MM.1S (cell line): ENCODE results near the gene MRPL53.

Experiments
- DNase-seq: peaks from one replicate; pipeline ENCODE4 v3.0.0-alpha.2; 2015
- H2AFZ ChIP-seq: fragments of 300-600 bp; sonication (generic); 2 replicates; pipeline ENCODE4 v1.6.0; 2016; ENCODE audit warnings: antibody characterized with exemption, low read length
- H3F3A ChIP-seq: fragments of 300-600 bp; sonication (generic); 2 replicates; pipeline ENCODE4 v1.6.1; 2016; ENCODE audit warnings: mild to moderate bottlenecking, antibody characterized with exemption, low read length, moderate library complexity, mixed read lengths; ENCODE audit not compliant: insufficient read depth
- H3K27ac ChIP-seq: fragments of 300-600 bp; sonication (generic); 2 replicates; pipeline ENCODE4 v1.5.1; 2016; ENCODE audit warnings: mild to moderate bottlenecking, low read length
- H3K27me3 ChIP-seq: fragments of 300-600 bp; sonication (generic); replicated peaks from 2 replicates; pipeline ENCODE4 v1.6.0; 2016; ENCODE audit warnings: low read length; ENCODE audit not compliant: insufficient read depth
- H3K36me3 ChIP-seq: fragments of 300-600 bp; sonication (generic); replicated peaks from 2 replicates; pipeline ENCODE4 v1.6.1; 2016; ENCODE audit warnings: mild to moderate bottlenecking, low read length, mixed read lengths; ENCODE audit not compliant: insufficient read depth
- H3K4me1 ChIP-seq: fragments of 300-600 bp; sonication (generic); 2 replicates; pipeline ENCODE4 v1.6.1; 2016; ENCODE audit warnings: low read length, mixed read lengths
- H3K4me2 ChIP-seq: fragments of 300-600 bp; sonication (generic); 2 replicates; pipeline ENCODE4 v1.6.0; 2016; ENCODE audit warnings: low read depth, low read length
- H3K4me3 ChIP-seq: fragments of 300-600 bp; sonication (generic); 2 replicates; pipeline ENCODE4 v1.5.1; 2016; ENCODE audit warnings: low read length, mixed read lengths
- H3K79me2 ChIP-seq: fragments of 300-600 bp; sonication (generic); 2 replicates; pipeline ENCODE4 v1.6.1; 2016; ENCODE audit warnings: mixed run types, low read length, mixed read lengths
- H3K9ac ChIP-seq: fragments of 300-600 bp; sonication (generic); 2 replicates; pipeline ENCODE4 v1.6.1; 2016; ENCODE audit warnings: low read length, mixed read lengths
- H3K9me2 ChIP-seq: fragments of 300-600 bp; sonication (generic); replicated peaks from 2 replicates; pipeline ENCODE4 v1.6.1; 2016; ENCODE audit warnings: mild to moderate bottlenecking, low read length, mixed read lengths; ENCODE audit not compliant: insufficient read depth
- H3K9me3 ChIP-seq: fragments of 300-600 bp; sonication (generic); replicated peaks from 2 replicates; pipeline ENCODE4 v1.6.1; 2016; ENCODE audit warnings: mild to moderate bottlenecking, low read length, mixed read lengths; ENCODE audit not compliant: insufficient read depth
- H4K20me1 ChIP-seq: fragments of 300-600 bp; sonication (generic); 2 replicates; pipeline ENCODE4 v1.6.1; 2016; ENCODE audit warnings: mild to moderate bottlenecking, low read length, moderate library complexity, mixed read lengths; ENCODE audit not compliant: insufficient read depth
- CTCF ChIP-seq: fragments of 300-600 bp; sonication (generic); IDR thresholded peaks from 2 replicates; pipeline ENCODE4 v1.5.1; 2016; ENCODE audit warnings: antibody characterized with exemption, low read length, mixed read lengths
- EZH2 ChIP-seq: fragments of 300-600 bp; sonication (generic); optimal IDR thresholded peaks from 2 replicates; pipeline ENCODE3; 2017; ENCODE audit warnings: low read depth, mild to moderate bottlenecking, antibody characterized with exemption, low read length, mixed read lengths
- EZH2phosphoT487 ChIP-seq: fragments of 300-600 bp; sonication (generic); IDR thresholded peaks from 2 replicates; pipeline ENCODE4 v1.6.1; 2018; ENCODE audit warnings: antibody characterized with exemption, low read length

The MRPL53 gene

DNA sequence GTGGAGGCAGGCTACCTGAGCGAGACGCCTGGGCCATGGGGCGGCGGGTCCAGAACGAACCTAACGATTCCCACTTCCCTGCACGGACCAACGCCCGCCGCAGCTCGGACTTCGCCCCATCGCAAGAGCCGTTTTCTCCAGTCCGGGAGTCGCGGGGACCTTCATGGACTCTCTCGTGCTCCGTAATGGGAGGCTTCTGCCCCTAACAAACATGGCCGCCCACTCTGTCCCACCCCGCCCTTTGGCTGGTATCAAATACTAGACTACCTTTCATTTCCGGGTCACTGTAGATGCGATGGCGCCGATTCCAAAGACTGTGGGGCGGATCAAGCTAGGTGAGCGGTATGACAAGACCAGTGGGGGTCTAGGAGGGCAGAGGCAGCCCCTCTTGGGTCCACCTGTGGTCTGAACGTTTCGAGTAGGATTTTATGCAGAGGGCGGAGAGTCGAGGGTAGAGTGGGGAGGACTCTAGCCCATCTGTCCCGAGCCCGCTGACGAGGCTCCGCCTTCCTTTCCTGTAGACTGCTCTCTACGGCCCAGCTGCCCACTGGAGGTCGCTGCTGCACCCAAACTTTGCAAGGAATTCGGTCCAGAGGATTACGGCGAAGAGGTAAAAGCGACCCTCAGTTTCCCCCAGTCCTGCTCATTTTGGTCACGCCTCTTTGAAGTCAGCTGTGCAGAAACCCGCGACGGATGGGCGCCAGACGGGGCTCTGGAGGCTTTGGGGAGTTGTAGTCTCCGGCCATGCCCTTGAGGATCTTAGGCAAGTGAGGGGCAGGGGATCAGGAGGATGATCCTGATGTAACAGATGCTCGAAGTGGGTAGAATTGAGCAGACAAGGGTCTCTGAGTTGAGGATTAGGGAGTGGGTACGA is 10.6 kb upstream of the MRPL53 start, which contains the start of the genes CCDC142 and TTC31:
Gene CCDC142 (minus strand): TSS at position 198 of the 874 bp plus-strand sequence. CDS start 161 bp downstream, at position 37.
Gene TTC31 (plus strand): TSS at position 281 of the 874 bp plus-strand sequence. CDS start 15 bp downstream, at position 296.
- peak within 1 kb of the TSS; percentile 99 for H2AFZ ChIP-seq
- H3K4me3 ChIP-seq: peak within 1 kb of the TSS; percentile 99
- no peaks in the 10 kb centered on the region for H3K9me2 ChIP-seq
- H3K36me3 ChIP-seq: no peaks in the 10 kb centered on the region
- peaks cover 8% of the 10 kb centered on the region for H3K4me1 ChIP-seq
- peak within 1 kb of the TSS; percentile 92 for H3K9ac ChIP-seq
- H3F3A ChIP-seq: peaks cover 4% of the 10 kb centered on the region; the same call in 1 of the 2 replicates
- DNase-seq: peak; percentile 93
- peak within 1 kb of the TSS; percentile 98 for H3K4me2 ChIP-seq
- no peaks in the 10 kb centered on the region for H3K9me3 ChIP-seq
- H3K79me2 ChIP-seq: peaks cover 33% of the 10 kb centered on the region
- no peaks in the 10 kb centered on the region for H4K20me1 ChIP-seq
- peak; percentile 85 for TF ChIP-seq CTCF
- no peak for TF ChIP-seq EZH2
- no peak for TF ChIP-seq EZH2phosphoT487
- H3K27ac ChIP-seq: peak within 1 kb of the TSS; percentile 77
- H3K27me3 ChIP-seq: no peaks in the 10 kb centered on the region

- H3K4me1 ChIP-seq: peaks cover 8% of the 10 kb centered on the region
- peak overlapping the region; percentile 99 for H3K4me3 ChIP-seq
- H3F3A ChIP-seq: peaks cover 4% of the 10 kb centered on the region; the same call in 1 of the 2 replicates
- H3K9ac ChIP-seq: peak overlapping the region; percentile 92
- H3K4me2 ChIP-seq: peak overlapping the region; percentile 98
- no peaks in the 10 kb centered on the region for H3K36me3 ChIP-seq
- no peaks in the 10 kb centered on the region for H3K27me3 ChIP-seq
- no peaks in the 10 kb centered on the region for H4K20me1 ChIP-seq
- H3K79me2 ChIP-seq: peaks cover 33% of the 10 kb centered on the region
- H3K9me3 ChIP-seq: no peaks in the 10 kb centered on the region
- no peaks in the 10 kb centered on the region for H3K9me2 ChIP-seq
- DNase-seq: peak; percentile 57
- peak overlapping the region; percentile 77; the same call in 1 of the 2 replicates for H3K27ac ChIP-seq
- TF ChIP-seq CTCF (no peak), EZH2phosphoT487 (no peak), EZH2 (no peak)
- H2AFZ ChIP-seq: peak overlapping the region; percentile 99
These were observed 9.7 kb upstream of the MRPL53 start for GRCh38 chr2:74481961-74482800.

GRCh38 chr2:74481431-74481830 is 9.0 kb upstream of the MRPL53 start:
- H3F3A ChIP-seq: peaks cover 4% of the 10 kb centered on the region; the same call in 1 of the 2 replicates
- H4K20me1 ChIP-seq: no peaks in the 10 kb centered on the region
- H3K4me1 ChIP-seq: peaks cover 8% of the 10 kb centered on the region
- no peak overlapping the region for H3K27ac ChIP-seq
- no peak overlapping the region for H2AFZ ChIP-seq
- peaks cover 33% of the 10 kb centered on the region for H3K79me2 ChIP-seq
- H3K4me3 ChIP-seq: peak overlapping the region; percentile 99
- peak overlapping the region; percentile 98 for H3K4me2 ChIP-seq
- no peaks in the 10 kb centered on the region for H3K36me3 ChIP-seq
- H3K9me2 ChIP-seq: no peaks in the 10 kb centered on the region
- DNase-seq: no peak
- H3K27me3 ChIP-seq: no peaks in the 10 kb centered on the region
- no peak for TF ChIP-seq CTCF
- TF ChIP-seq EZH2: no peak
- TF ChIP-seq EZH2phosphoT487: no peak
- no peaks in the 10 kb centered on the region for H3K9me3 ChIP-seq
- H3K9ac ChIP-seq: peak overlapping the region; percentile 92
